Body of pancreas (tissue), 4 donors: Measurements from ENCODE around the gene AVEN. TPM values are rescaled to one million over a fixed set of nuclear protein-coding genes. Genes with fewer than 3 reads are reported as not detected.

Experiments used
- ATAC-seq: fragments of 150-250 bp; one replicate; pipeline ENCODE4 v1.9.1; 2016
- DNase-seq, 4 donors: peaks; one replicate each; pipeline ENCODE4 v3.0.0-alpha.2; 2019
- H3K27ac ChIP-seq, 4 donors: fragments of 200-600 bp; sonication (generic); 1 replicate in 3 of 4; 2 replicates in 1 of 4; pipeline versions ENCODE4 v1.5.1 to v1.6.1; 2016 to 2019; ENCODE audit warnings: mild to moderate bottlenecking in 1 of 4, mixed read lengths in 1 of 4, moderate library complexity in 1 of 4
- H3K27me3 ChIP-seq, 2 donors: fragments of 200-600 bp; sonication (generic); one replicate each; pipeline ENCODE4 v1.6.0; 2016; ENCODE audit warnings: mild to moderate bottlenecking in 1 of 2
- H3K36me3 ChIP-seq, 2 donors: fragments of 200-600 bp; sonication (generic); replicated peaks in 1 of 2; 2 replicates each; pipeline ENCODE4 v1.5.1; 2016; ENCODE audit warnings: low read depth in 2 of 2; ENCODE audit not compliant: insufficient read depth in 1 of 2
- H3K4me1 ChIP-seq: fragments of 200-600 bp; sonication (generic); one replicate; pipeline ENCODE4 v1.6.0; 2016
- H3K4me3 ChIP-seq, 2 donors: fragments of 200-600 bp; sonication (generic); 1 replicate in 1 of 2; 2 replicates in 1 of 2; pipeline ENCODE4 v1.5.1; 2016 to 2019
- H3K9me3 ChIP-seq, 3 donors: fragments of 200-600 bp; sonication (generic); 1 replicate in 2 of 3; 2 replicates in 1 of 3; pipeline ENCODE4 v1.5.1; 2016
- CTCF ChIP-seq, 7 experiments: fragments of 450-650 bp in 4 of 7; fragments of 200-600 bp in 3 of 7; sonication (generic) in 3 of 7; IDR thresholded peaks; one replicate each; pipeline ENCODE4 v1.5.1; 2016 to 2019; ENCODE audit warnings: antibody characterized with exemption in 7 of 7
- POLR2A ChIP-seq, 3 donors: fragments of 450-650 bp; IDR thresholded peaks; one replicate each; pipeline ENCODE4 v1.6.1; 2016; ENCODE audit warnings: antibody characterized with exemption in 3 of 3, mild to moderate bottlenecking in 2 of 3
- WGBS, 2 donors: methylation state at CpG; one replicate each; pipeline ENCODE4 v1.1.5; 2017; 5-methylcytosine and 5-hydroxymethylcytosine counted together
- intact Hi-C: fragments of 100-400 bp; cut with DNase I; formaldehyde crosslinking; loops from one replicate; pipeline ENCODE4 v1.15.1; 2023
- total RNA-seq, 2 donors: library from RNA; depleted of rRNA; stranded (reverse); fragments of >200 nt; gene quantifications; one replicate each; pipeline ENCODE4 v1.1.0, GENCODE V29; 2016

AVEN gene
- total RNA-seq, 2 donors from 2014 or later, result 10.5 to 12.2 TPM

GRCh38 chr15:33859992-33860545 is 178.9 kb downstream of the AVEN start:
- intact Hi-C loops, result no loop called here
- Histone ChIP-seq H3K27ac (no peak overlapping the region), H3K27me3 (no peaks in the 10 kb centered on the region), H3K9me3 (no peaks in the 10 kb centered on the region), H3K36me3 (no peaks in the 10 kb centered on the region), H3K4me3 (no peak overlapping the region), H3K4me1 (no peaks in the 10 kb centered on the region)
- WGBS, 2 donors, result 75 to 88% methylated on average over 1 of the region's 1 CpG
- no peak for ATAC-seq
- no peak for DNase-seq
- TF ChIP-seq CTCF (IDR thresholded peaks at IDR 0.05) (no peak), POLR2A (IDR thresholded peaks at IDR 0.05) (no peak)

GRCh38 chr15:33858836-33859235 is 180.2 kb downstream of the AVEN start:
- 93 to 96% methylated on average over 6 of the region's 6 CpGs for WGBS, 2 donors
- H3K36me3 ChIP-seq, result no peaks in the 10 kb centered on the region
- TF ChIP-seq CTCF (IDR thresholded peaks at IDR 0.05) (no peak), POLR2A (IDR thresholded peaks at IDR 0.05) (no peak)

GRCh38 chr15:33857726-33858125 is 181.3 kb downstream of the AVEN start:
- Histone ChIP-seq H3K9me3 (no peaks in the 10 kb centered on the region), H3K36me3 (no peaks in the 10 kb centered on the region), H3K4me3 (no peak overlapping the region), H3K27me3 (no peaks in the 10 kb centered on the region), H3K4me1 (no peaks in the 10 kb centered on the region), H3K27ac (no peak overlapping the region)
- TF ChIP-seq POLR2A (IDR thresholded peaks at IDR 0.05) (no peak), CTCF (IDR thresholded peaks at IDR 0.05) (no peak)
- intact Hi-C loops, result no loop called here
- DNase-seq (no peak), ATAC-seq (no peak)
- WGBS, 2 donors, result 94 to 98% methylated on average over 13 of the region's 13 CpGs

More at GRCh38 chr15:33858836-33859235, 180.2 kb downstream of the AVEN start:
- DNase-seq (no peak), ATAC-seq (no peak)
- no peak overlapping the region for H3K27ac ChIP-seq
- no peaks in the 10 kb centered on the region for H3K9me3 ChIP-seq
- intact Hi-C loops, result no loop called here
- no peaks in the 10 kb centered on the region for H3K4me1 ChIP-seq
- H3K4me3 ChIP-seq, result no peak overlapping the region
- H3K27me3 ChIP-seq, result no peaks in the 10 kb centered on the region

- DNase-seq (no peak), ATAC-seq (no peak)
- H3K9me3 ChIP-seq, result no peaks in the 10 kb centered on the region
- H3K4me3 ChIP-seq, result no peak overlapping the region
- 72 to 86% methylated on average over 2 of the region's 2 CpGs for WGBS, 2 donors
- no peaks in the 10 kb centered on the region for H3K27me3 ChIP-seq
- H3K4me1 ChIP-seq, result no peaks in the 10 kb centered on the region
- TF ChIP-seq CTCF (IDR thresholded peaks at IDR 0.05) (no peak), POLR2A (IDR thresholded peaks at IDR 0.05) (no peak)
- no peak overlapping the region for H3K27ac ChIP-seq
- H3K36me3 ChIP-seq, result no peaks in the 10 kb centered on the region
- intact Hi-C loops, result no loop called here
Measured at GRCh38 chr15:33852570-33852969, 186.4 kb downstream of the AVEN start.

- Histone ChIP-seq H3K4me1 (no peaks in the 10 kb centered on the region), H3K4me3 (no peak overlapping the region), H3K9me3 (no peaks in the 10 kb centered on the region), H3K36me3 (no peaks in the 10 kb centered on the region), H3K27me3 (no peaks in the 10 kb centered on the region), H3K27ac (no peak overlapping the region)
- intact Hi-C loops, result no loop called here
- TF ChIP-seq CTCF (IDR thresholded peaks at IDR 0.05), result no peak
- no peak for TF ChIP-seq POLR2A (IDR thresholded peaks at IDR 0.05)
- WGBS, 2 donors, result 50 to 68% methylated on average over 1 of the region's 1 CpG
- no peak for DNase-seq
- ATAC-seq, result no peak
Measured at GRCh38 chr15:33852094-33852493, 186.9 kb downstream of the AVEN start.
